MCF 10A (cell line): ENCODE data around the gene MFN2. TPM values are rescaled to one million over a fixed set of nuclear protein-coding genes. Genes with fewer than 3 reads are reported as not detected.
A peak's percentile ranks its signal among the peaks of the same experiment; 100 is the strongest.

ENCODE experiments used
- BruUV-seq: library from RNA; stranded (reverse); fragments of 400-500 nt; replicated peaks from 2 replicates; lab custom pipeline; 2021; lab: Mats Ljungman, UMichigan
- CTCF ChIA-PET: fragments of 300-600 bp; sonication (Branson Sonifier 250); formaldehyde crosslinking; extraction: SDS; loops from one replicate; lab custom pipeline; 2021; ENCODE audit warnings: antibody characterized with exemption, inconsistent platforms; lab: Yijun Ruan, JAX
- POLR2A ChIA-PET: fragments of 300-600, 350-650 bp; sonication (Branson Sonifier 250); formaldehyde crosslinking; extraction: SDS; loops from one replicate; lab custom pipeline; 2020; ENCODE audit warnings: antibody characterized with exemption, inconsistent platforms; lab: Yijun Ruan, JAX
- DNase-seq: peaks from one replicate; pipeline ENCODE4 v3.0.0-alpha.2; 2018; ENCODE audit not compliant: unreplicated experiment
- H3K27ac Mint-ChIP-seq: one replicate; pipeline ENCODE4 v1.8.0; 2022; ENCODE audit warnings: mild to moderate bottlenecking, low read depth, mixed read lengths; ENCODE audit not compliant: unreplicated experiment
- H3K27me3 Mint-ChIP-seq: one replicate; pipeline ENCODE4 v1.8.0; 2022; ENCODE audit warnings: mixed read lengths; ENCODE audit not compliant: insufficient read depth, unreplicated experiment
- H3K36me3 Mint-ChIP-seq: one replicate; pipeline ENCODE4 v1.8.0; 2022; ENCODE audit warnings: mild to moderate bottlenecking, moderate library complexity, mixed read lengths; ENCODE audit not compliant: insufficient read depth, unreplicated experiment
- H3K4me1 Mint-ChIP-seq: one replicate; pipeline ENCODE4 v1.8.0; 2022; ENCODE audit warnings: mixed read lengths; ENCODE audit not compliant: insufficient read depth, unreplicated experiment
- H3K4me3 Mint-ChIP-seq: one replicate; pipeline ENCODE4 v1.8.0; 2022; ENCODE audit warnings: mild to moderate bottlenecking, moderate library complexity, mixed read lengths; ENCODE audit not compliant: unreplicated experiment
- H3K9me3 Mint-ChIP-seq: one replicate; pipeline ENCODE4 v1.8.0; 2022; ENCODE audit warnings: mixed read lengths; ENCODE audit not compliant: unreplicated experiment
- CTCF ChIP-seq: fragments of 200-600 bp; IDR thresholded peaks from one replicate; pipeline ENCODE4 v1.8.0; 2022; ENCODE audit warnings: antibody characterized with exemption, mild to moderate bottlenecking; ENCODE audit not compliant: unreplicated experiment
- intact Hi-C: fragments of 100-400 bp; cut with micrococcal nuclease; formaldehyde crosslinking; loops from 2 replicates; pipeline ENCODE4 v1.14.1; 2022
- total RNA-seq: library from RNA; stranded (reverse); gene quantifications from 2 replicates; pipeline ENCODE4 v1.2.3, GENCODE V29; 2022

MFN2 gene
- total RNA-seq, 1 experiment from 2014 or later, result 105 TPM

GRCh38 chr1:11979028-11979850, 1.0 kb upstream of the MFN2 start:
- no TSS peak for BruUV-seq
- intact Hi-C loops, result no loop called here

GRCh38 chr1:11980676-11980972, 380 bp downstream of the MFN2 start:
- ChIA-PET CTCF (interaction anchor here (0.6 to 1.3 kb wide), 3 partner anchors 26 to 176 kb away, joined by 3 to 4 read pairs (median 3); no protein-coding TSS in a partner anchor), POLR2A (interaction anchor here (0.6 to 7.1 kb wide), 22 partner anchors 12 to 783 kb away, joined by 3 to 180 read pairs (median 6); partner anchors contain the start of genes CLCN6, KIAA2013, MIIP and MTHFR)
- Mint-ChIP-seq H3K4me1 (peaks cover 29% of the 10 kb centered on the region), H3K9me3 (no peaks in the 10 kb centered on the region), H3K36me3 (peaks cover 50% of the 10 kb centered on the region), H3K27ac (peak overlapping the region; percentile 99), H3K27me3 (no peaks in the 10 kb centered on the region), H3K4me3 (peak overlapping the region; percentile 78)
- TSS peak; percentile 46 for BruUV-seq
- intact Hi-C loops, result loop anchor here (1.0 to 2.0 kb wide), 3 partner anchors 38 to 51 kb away; partner anchors contain the start of genes MIIP and PLOD1
- no peak for DNase-seq
- TF ChIP-seq CTCF, result no peak

More at GRCh38 chr1:11979028-11979850, 1.0 kb upstream of the MFN2 start:
- CTCF ChIA-PET, result interaction anchor here (3.0 kb wide), 1 partner anchor 13 kb away, joined by 12 read pairs; no protein-coding TSS in a partner anchor
- H3K4me3 Mint-ChIP-seq, result peak overlapping the region; percentile 78
- no peak for TF ChIP-seq CTCF
- H3K4me1 Mint-ChIP-seq, result peaks cover 21% of the 10 kb centered on the region
- H3K27ac Mint-ChIP-seq, result peak overlapping the region; percentile 99
- H3K9me3 Mint-ChIP-seq, result no peaks in the 10 kb centered on the region
- H3K36me3 Mint-ChIP-seq, result peaks cover 53% of the 10 kb centered on the region
- no peak for DNase-seq
- H3K27me3 Mint-ChIP-seq, result no peaks in the 10 kb centered on the region
- POLR2A ChIA-PET, result interaction anchor here (0.5 to 7.1 kb wide), 20 partner anchors 8 to 942 kb away, joined by 3 to 180 read pairs (median 6); partner anchors contain the start of genes CLCN6, KIAA2013, MIIP and MTHFR

GRCh38 chr1:11981378-11982009, 1.2 kb downstream of the MFN2 start:
- peak; percentile 93 for DNase-seq
- H3K9me3 Mint-ChIP-seq, result no peaks in the 10 kb centered on the region
- H3K27me3 Mint-ChIP-seq, result no peaks in the 10 kb centered on the region
- peaks cover 56% of the 10 kb centered on the region for H3K36me3 Mint-ChIP-seq
- intact Hi-C loops, result loop anchor here (1.0 to 2.0 kb wide), 3 partner anchors 37 to 72 kb away; partner anchors contain the start of genes MIIP and PLOD1
- ChIA-PET CTCF (interaction anchor here (0.6 to 1.3 kb wide), 6 partner anchors 27 to 879 kb away, joined by 3 to 4 read pairs (median 3); no protein-coding TSS in a partner anchor), POLR2A (interaction anchor here (0.6 to 7.1 kb wide), 30 partner anchors 8 to 1531 kb away, joined by 3 to 180 read pairs (median 4); partner anchors contain the start of genes CLCN6, KIAA2013, MIIP and MTHFR)
- H3K4me1 Mint-ChIP-seq, result peaks cover 29% of the 10 kb centered on the region
- no peak for TF ChIP-seq CTCF
- peak overlapping the region; percentile 99 for H3K27ac Mint-ChIP-seq
- peak overlapping the region; percentile 78 for H3K4me3 Mint-ChIP-seq
- BruUV-seq, result TSS peak; percentile 87
